DMS 273 (cell line): ENCODE results near the gene CAMK1G.
A peak's percentile ranks its signal among the peaks of the same experiment; 100 is the strongest.

Source experiments
- DNase-seq: peaks from one replicate; lab custom pipeline; 2025; ENCODE audit not compliant: unreplicated experiment; lab: John Stamatoyannopoulos, UW

CAMK1G gene

DNA sequence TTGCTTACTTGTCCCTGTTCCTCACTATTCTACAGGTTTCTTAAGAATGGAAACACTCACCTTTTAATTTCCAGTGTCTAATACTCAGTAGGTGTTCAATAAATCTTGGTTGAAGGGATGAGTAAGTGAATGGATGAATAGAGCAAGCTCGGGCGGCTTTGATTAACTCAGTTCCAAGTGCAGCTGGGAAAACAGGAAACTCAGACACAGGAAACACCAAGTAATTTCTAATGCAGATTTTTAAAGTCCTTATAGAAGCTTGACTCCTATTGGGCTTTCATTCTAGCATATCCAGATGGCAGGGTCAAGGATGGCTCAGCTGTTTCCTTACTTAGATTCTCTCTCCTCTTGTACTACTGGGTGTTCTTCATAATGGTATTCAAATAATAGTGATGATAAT is 14.0 kb downstream of the CAMK1G start:
- DNase-seq: peak; percentile 17

DNA sequence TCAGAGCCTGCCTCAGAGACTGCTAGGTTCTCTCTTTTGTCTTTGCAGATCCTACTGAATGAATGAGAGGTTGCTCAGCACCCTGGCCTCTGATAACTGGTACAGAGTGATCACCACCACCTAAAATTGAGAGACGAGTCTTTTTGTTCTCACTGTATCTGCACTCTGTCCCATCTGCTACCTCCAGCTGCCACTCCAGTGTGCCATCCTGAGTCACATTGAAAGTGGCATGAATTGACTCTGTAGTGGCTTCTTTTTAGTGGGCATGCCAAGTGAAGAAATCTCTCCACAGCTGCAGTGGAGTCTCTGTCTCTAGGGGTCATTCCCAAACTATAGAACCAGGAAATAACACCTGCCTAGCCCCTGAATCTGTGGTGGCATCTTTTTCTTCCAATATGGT is 14.7 kb downstream of the CAMK1G start:
- DNase-seq: no peak

DNA sequence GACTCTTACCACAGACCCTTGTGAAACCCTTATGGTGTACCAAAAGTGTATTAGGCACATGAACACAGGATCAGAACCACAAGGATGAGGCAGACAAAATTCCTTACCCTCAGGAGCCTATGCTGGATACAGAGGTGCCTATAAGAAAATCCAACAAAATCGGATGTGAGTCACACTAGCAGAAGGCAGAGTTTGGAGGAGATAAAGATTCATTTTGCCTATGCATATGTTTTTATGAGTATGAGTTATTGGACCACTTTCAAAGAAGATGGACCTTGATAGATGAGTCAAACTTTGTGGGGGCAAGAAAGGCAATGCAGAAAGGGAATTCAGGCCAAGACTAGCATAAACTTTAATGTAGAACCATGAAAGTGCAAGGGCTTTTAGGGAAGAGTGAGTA is 17.0 kb downstream of the CAMK1G start:
- no peak for DNase-seq

DNA sequence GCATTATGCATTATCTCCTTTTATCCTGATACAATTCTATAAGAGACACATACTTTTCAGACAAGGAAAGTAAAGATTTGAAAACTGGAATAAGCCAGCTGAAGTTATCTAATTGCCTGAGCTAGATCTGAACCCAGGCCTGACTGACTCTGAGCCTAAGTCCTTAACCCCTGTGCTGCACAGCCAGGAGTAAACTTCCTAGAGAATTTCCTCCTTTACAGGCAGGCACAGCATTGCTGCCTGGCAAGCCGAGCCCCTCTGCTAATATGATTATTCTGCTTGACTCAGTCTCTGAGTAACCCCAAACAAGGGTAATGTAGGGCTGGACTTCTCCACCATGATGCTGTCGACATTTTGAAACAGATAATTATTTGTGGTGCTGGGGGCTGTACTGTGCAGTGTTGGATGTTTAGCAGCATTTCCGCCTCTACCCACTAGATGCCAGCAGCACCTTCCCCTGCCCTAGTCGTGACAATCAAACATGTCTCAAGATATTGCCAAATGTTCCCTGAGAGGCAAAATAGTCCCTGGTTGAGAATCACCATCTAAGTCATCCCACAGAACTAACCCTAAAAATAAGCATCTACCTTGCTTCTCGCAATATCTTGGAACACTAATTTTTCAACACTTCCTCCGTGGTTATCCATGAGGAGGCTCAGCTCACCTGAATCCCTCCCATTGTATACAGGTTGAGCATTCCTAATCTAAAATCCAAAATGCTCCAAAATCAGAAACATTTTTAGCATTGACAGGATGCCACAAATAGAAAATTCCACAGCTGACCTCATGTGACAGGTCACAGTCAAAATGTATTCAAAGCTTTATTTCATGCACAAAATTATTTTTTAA is 18.5 kb downstream of the CAMK1G start:
- DNase-seq: peak; percentile 64

DNA sequence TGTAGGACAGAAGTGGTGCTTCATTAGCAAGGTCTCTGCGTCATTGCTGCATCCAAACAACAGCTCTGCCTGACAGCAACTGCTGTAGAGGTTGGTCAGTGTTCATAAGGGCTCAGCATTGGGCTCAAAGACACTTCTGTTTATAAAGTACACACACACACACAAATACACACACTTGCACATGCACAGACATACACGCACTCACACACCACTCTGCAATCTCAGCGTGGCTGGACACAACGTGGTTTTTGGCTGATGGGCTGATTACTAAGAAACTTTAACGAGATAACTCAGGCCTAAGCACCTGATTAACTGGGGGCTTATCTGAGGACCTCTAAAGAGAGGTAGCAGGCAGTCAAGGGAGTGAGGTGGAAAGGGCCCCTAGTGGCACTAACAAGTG is 20.4 kb downstream of the CAMK1G start:
- DNase-seq: no peak

DNA sequence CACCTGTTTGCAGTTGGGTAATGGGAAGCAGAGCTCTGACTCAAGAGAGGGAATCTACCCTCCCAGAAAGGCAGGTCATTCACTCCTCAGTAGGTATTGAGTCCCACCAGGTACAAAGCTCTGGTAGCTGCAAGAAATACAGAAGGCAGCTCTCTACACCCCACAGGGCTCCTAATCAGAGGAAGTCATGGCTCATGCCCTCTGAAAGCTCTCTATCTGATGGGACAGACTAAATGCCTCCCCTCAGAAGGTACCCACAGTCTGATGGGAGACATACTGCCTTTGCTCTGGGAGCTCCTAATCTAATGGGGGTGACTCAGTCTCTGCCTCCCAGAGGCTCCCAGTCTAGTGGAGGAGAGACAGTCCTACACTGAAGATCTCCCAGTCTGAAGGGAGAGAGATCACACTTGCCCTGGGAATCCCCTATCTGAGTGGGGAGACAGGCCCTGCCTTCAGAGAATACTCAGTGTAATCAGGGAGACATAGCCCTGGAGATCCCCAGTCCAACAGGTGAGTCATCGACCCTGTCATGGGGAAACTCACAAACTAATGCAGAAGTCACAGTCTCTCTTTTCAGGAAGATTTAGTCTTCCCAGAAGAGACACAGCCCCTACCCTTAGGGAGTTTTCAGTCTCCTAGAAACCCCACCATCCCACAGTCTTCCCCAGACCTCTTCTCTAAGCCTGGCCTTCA is 23.7 kb downstream of the CAMK1G start:
- DNase-seq: no peak

DNA sequence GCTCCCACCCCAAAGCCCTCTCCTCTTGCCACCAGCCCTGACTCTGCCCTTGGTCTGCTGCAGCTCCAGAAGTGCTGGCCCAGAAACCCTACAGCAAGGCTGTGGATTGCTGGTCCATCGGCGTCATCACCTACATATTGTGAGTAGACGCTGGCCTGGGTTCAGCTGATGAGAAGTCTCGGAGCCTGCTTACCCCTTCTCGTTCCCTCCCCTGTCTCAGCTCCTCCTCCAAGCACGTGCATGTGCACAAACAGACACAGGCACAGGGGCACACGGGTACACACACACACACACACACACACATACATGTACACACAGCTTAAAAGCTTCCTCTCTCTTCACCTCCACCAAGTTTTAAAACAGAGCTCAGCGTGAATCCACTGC is 24.3 kb downstream of the CAMK1G start:
- no peak for DNase-seq

DNA sequence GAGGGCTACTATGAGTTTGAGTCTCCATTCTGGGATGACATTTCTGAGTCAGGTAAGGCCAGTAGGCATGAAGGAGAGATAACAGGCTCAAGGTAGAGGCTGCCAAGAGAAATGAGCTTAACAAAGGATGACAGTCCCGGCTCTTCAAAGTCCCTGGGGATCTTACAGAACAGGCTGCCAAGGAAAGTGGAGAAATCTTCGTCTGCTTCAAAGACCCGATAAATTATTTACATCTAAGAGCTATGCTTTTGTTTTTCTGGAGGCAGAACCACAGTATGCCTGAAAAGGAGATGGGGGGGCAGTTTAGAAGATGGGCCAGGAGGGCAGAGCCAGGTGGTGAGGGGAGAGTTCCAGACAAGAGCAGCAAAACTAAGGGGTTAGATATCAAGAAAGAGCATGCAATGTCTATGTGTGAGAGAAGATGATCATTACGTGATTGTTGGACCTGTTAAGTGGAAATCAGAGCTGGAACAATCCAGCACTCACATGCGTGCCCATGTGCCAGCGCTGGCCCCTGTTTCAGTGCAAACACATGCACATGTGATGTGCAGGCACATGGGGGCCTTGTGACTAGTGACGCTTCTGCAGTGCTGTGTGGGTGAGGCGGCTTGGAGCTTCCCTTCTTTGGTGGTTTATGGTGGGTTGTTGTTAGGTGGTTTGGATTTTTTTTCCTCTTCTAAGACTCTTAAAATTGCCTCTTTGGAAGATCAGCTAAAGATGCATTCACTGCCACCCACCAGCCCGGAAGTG is 25.7 kb downstream of the CAMK1G start:
- no peak for DNase-seq

DNA sequence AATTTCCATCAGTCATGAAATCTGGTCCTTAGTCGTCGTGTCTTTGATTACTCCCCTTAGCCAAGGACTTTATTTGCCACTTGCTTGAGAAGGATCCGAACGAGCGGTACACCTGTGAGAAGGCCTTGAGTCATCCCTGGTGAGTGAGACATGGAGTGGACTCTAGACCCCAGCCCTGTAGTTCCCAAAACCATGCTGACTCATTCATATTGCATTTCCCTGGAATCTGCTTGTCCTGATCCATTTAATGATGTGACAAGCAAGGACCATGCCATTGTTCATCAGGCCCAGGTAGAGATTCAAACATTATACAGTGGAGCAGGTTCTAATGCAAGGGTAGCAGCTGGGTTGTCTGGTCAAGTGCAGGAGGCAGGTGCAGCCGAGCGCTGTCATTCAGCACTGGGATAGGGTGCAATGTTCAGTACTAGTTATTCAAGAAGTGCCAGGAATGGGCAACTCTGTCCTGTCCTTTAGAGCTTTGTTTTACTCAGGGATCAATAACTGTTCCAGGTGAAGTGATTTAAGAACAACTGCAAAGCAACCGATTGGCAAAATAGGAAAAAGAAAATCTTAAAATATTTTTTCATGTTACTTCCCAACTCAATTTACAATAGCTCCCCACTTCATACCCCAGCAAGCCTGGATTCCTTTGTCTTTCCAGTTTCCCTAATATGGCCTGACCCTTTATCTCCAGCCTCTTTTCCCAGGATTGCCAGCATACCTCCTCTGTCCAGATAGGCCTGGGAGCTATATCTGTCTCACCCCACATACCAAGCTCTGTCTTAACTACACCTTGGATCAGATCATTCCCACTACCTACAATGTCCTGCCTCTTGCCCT is 26.5 kb downstream of the CAMK1G start:
- DNase-seq: no peak

DNA sequence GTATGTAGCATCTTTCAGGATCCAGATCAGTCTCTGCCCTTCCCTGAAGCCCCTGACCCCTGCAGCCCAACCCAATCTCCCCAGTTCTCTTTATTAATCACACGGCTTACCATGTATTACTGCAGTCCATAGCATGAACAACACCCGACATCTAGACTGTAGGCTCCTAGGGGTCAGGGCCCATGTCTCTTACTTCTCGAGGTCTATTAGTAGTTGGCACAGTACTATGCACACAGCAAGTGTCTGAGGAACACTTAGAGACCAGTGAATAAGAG is 27.1 kb downstream of the CAMK1G start:
- DNase-seq: no peak

DNA sequence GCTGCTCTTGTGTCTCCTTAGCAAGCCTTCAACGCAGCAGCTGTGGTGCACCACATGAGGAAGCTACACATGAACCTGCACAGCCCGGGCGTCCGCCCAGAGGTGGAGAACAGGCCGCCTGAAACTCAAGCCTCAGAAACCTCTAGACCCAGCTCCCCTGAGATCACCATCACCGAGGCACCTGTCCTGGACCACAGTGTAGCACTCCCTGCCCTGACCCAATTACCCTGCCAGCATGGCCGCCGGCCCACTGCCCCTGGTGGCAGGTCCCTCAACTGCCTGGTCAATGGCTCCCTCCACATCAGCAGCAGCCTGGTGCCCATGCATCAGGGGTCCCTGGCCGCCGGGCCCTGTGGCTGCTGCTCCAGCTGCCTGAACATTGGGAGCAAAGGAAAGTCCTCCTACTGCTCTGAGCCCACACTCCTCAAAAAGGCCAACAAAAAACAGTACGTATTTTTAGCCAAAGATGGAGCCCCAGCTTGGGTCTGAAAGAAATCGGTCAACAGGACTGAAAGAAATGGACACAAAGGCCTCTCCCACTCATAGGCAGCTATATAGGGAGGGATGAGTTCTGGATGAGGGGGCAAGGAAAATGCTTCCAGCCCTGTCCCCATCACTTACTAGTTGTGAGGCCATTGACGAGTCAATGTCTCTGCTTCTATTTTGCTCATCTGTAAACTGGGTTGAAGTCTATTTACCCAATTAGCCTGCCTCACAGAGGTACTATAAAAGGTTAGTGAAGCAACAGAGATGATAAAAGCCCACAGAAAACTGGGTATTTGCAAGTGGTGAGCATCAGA is 28.5 kb downstream of the CAMK1G start:
- DNase-seq: no peak

DNA sequence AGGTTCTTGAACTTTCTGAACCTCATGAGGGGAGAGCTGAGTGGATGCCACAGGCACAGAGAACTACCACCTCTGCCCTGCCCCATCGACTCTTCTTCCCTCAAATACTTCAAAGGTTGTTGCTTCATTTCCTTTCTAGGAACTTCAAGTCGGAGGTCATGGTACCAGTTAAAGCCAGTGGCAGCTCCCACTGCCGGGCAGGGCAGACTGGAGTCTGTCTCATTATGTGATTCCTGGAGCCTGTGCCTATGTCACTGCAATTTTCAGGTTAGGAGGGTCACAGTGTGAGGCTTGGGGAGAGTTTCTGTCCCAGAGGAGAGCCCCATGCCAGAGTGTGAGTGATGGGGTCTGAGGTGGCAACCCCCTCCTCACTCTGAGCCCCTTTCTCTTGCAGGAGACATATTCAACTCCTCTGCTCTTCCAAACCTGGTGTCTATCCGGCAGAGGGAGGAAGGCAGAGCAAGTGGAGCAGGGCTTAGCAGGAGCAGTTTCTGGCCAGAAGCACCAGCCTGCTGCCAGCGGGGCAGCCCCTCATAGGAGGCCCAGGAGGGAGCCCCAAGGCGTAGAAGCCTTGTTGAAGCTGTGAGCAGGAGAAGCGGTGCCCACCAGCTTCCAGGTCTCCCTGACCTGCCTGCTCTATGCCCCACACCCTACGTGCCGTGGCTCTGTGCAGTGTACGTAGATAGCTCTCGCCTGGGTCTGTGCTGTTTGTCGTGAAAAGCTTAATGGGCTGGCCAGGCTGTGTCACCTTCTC is 29.3 kb downstream of the CAMK1G start:
- no peak for DNase-seq

DNA sequence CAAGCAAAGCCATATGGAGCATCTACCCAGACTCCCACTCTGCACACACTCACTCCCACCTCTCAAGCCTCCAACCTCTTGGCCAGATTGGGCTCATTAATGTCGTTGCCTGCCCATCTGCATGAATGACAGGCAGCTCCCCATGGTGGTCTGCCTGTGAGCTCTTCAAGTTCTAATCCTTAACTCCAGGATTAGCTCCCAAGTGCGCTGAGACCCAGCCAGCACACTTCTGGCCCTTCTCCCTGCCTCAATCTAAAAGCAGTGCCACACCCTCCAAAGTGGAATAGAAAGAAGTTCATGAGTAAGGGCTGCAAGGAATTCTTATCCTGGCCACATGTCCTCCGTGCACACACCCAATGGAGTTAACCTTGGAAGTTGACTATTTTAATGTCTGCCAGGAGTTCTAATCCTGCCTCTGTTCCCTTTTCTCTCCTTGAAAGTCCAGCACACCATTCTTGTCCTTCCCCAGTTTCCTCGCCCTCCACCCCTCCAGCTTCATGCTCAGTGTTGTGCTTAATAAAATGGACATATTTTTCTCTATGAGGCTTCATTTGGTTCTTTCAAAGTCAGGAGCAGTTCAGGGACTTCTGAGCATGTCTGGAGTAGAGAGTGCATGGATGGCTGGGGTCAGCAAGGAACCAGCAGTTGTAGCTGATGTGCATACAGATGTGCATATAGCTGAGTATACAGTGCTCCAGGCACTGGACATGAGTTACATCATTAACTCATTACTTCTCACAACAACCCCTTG is 30.1 kb downstream of the CAMK1G start:
- peak; percentile 13 for DNase-seq

DNA sequence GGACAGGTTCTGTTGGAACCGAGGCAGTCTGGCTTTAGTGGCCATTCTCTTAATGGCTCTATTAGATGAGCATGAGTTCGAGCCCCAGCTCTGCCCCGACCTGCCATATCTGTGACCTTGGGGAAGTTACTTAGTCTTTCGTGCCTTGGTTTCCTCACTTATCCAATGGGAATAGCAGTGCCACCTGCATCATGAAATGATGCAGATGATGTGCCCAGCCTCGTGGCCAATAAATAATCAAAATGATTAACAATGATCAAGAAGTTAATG is 30.6 kb downstream of the CAMK1G start:
- no peak for DNase-seq

DNA sequence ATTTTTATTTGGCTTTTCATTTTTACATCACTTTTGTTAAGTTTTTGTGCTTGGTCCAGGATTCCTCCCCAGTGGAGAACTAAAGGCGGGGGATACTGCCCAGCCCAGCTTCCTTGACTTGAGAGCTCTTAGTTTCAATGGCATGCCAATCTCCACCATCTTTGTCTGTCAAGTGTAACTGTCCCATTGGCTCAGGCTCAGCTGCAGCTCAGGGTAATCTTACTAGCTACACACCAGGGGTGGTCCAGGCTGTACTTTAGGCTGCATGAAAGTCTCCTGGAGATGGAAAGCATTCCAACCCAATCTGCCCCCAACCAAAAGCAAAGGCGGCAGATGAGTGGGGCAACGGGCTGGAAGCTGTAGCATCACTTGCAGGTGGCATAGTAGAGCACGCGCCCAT is 31.4 kb downstream of the CAMK1G start:
- DNase-seq: no peak

DNA sequence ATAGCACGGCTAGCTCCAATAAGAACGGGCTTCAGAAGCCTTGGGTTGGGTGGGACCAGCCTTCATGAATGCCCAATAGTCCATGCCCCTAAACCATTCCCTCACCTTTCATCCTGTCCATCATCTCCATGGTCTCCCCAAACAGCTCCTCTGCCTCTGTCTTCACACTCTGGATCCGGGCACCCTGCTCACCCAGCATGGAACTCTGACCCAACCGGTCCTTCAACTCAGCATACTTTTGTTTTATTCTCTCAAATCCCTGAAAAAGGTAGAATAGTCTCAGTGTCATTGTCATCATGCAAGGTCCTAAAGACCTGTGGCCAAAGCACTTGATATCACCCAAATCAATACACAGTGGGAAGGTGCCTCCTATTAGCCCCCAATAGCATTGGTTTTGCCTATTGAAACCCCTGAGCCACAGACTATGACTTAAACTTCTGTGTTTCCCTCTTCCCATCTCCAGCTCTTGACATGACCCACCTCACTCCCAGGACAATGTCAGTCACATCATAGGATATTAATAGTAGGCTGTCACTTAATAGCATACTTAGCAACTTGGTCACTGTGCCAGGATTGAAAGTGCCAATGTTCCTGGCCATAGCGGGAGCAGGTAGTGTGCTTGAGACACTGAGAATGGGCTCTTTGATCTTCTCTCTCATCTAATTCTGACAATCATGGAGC is 33.0 kb downstream of the CAMK1G start:
- no peak for DNase-seq

DNA sequence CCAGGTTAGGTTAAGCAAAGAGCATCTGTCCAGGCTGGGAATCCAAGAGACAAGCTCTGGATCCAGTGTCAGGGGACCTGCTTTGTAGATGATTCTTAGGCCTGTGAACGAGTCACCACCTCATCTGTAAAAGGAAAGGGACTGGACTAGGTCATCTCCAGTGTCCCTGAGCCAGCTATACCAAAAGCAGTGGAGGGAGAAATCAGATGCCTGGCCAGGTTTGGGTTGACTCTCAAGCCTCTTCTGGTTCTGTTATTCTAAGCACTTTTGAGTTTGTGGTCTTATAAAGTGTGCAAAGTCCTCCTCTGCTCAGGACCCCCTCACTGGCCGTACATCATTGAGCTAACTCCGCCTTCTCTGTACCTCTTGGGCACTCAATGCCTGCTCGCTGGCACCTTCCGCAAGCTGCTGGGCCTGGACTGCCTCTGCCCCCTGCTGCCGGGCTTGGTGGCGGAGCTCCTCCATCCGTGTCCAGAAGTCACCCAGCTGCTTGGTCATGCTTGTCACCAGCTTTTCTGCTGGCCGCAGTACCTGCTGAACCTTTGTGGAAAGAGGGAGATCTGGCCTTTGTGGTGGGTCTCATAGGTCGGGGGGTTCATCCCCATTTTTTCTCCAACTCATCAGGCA is 33.6 kb downstream of the CAMK1G start:
- DNase-seq: no peak

DNA sequence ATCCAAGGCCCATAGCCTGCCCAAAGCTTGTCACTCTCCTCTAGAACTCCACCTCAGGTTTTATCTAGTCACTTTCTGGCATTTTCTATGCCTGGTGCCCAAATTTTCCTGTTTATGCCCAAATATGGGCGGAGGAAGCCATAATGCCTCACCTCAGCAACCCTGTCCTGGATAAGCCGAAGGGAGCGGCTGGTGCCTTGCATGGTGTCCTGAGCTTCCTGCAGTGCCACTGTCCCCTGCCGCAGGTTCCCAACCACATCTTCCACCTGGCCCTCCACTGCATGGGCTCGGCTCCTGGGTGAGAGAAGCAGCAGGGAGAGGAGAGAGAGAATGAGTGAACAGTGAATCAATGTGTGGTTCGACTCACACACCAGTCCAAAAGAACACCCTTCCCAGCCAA is 34.2 kb downstream of the CAMK1G start:
- DNase-seq: no peak
